ENCODE measurements around the gene ANKRD6.

ANKRD6 gene

DNA sequence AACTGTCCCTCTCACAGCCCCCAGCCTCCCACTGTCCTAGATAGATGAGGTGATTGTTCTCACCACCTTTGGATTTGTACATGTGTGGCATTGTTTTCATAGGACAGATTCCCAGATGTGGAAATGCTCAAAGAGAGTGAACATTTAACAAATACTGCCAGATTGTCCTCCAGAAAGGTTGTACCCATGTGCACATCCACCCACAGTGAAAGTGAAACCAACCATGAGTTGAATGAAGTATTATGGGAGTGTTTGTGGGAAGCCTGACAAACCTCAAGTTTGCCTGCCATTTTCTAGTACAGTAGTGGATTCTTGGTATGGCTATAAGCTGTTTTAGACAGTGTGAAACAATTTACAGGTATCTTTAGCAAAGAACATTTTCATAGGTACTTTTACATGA, 42.7 kb downstream of the ANKRD6 start:
- DNase-seq, result no peak

DNA sequence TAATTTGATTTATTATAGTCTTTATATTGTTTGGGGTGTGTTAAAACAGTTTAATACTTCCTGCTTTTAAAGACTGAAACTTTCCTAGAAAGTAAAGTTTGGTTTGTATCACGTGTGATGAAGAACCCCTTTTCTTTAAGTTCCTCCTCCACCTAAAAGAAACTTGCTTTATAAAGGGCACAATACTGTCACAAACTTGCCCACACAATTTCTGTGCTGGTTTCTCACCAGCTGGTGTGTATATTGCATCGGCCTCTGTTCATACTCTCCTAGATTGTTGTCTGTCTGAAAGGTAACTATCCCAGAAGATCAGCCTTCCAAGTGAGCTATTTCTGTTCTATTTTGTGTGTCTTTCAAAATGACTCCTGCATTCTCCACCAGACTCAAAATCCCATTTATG, 46.9 kb downstream of the ANKRD6 start:
- no peak for DNase-seq

DNA sequence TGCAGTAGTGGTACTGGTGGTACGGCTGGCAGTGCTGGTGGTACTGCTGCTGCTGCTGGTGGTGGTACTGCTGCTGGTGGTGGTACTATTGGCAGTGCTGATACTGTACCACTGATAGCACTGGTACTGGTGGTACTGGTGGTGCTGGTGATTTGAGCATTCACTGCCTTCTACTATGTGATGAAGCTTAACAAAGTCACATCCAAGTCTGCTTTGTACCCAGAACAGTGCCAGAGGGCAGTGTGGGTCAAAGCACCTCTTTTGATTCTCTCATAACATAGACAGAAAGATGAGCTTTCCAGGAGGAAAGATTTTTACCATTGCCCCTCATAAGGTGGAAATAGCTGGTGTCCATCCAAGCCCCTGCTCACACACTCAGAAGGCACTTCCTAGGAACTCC, 48.7 kb downstream of the ANKRD6 start:
- DNase-seq, result no peak

DNA sequence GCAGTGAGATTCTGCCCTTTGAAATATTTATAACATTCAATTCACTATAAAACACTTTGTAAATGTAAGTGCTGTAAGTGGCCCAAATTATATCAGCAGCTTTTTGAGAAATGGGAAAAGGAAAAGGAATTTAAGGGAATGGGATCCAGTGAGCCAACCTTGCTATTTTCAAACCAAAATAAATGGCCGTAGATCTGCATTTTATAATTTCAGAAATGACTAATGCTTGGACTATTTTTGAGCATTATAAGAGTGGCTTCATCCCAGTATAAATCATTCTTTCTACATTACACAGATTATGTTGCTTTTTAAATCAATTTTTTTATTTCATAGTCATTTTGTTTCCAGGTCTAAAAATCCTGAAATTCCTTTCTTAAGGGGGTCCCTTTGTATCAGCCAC, 49.2 kb downstream of the ANKRD6 start:
- no peak for DNase-seq

DNA sequence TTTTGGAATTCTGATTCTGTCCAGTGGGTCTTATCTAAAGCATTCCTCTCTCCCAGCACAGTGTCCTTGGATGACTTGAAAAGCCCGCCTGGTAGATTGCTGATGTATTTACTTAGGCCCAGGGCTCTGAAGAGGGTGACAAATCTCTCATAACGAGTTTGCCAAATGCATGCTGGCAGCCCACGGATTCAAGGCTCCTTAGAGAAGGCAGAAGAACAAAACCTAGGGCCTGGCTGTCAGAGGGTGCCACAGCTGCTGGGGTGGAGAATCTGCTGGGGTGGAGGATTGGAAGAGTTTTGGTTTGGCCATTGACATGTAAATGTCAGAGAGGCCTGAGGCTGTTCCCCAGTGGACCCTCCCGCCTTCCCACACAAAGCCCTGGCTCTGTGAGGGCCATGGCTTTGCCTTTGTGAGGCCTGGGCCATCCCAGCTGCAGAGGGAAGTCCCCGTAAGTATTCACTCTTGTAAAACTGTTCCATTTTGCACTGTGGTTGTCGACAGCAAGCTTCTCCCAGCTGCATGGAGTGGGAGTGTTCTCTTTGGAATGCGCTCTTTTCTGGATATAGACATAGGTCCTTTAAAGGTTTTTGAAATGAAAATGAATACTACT, 50.3 kb downstream of the ANKRD6 start:
- peak; percentile 39 for DNase-seq

DNA sequence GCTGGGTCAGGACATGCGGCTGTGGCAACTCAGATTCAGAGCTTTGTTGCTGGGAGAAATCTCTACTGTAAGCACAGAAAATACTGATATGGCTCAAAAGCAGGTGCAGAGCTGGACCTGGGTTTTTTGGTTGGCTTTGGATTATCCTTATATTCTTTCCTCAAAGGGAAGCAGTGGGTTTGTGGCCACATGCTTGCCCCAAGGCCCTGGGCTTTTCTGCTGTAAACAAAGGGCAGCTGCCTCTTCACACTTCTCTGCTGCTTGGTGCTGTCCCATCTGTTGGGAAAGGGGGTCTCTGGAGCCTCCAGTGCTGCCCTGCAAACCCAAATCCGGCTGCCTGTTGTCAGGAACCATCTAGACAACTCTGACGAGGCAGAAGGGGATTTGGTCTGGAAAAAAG, 52.4 kb downstream of the ANKRD6 start:
- no peak for DNase-seq

DNA sequence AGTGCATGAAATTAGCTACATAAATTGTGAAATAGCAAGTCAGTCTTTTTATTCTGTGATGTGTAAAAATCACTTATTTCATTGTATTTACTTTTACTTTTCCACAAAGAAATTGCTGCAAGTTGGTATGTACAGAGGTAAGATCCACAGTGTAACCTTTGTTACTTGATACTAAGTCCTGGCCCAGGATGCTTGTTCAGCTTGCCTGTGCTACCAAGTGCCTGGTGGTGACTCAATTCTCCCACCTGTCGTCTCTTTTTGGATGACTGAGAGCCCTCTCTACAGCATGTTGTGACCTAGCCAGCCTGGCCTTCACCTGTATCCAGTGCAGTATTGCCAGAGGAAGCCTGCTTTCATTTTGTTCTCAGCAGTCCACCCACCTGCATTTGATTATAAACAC, 54.9 kb downstream of the ANKRD6 start:
- no peak for DNase-seq

DNA sequence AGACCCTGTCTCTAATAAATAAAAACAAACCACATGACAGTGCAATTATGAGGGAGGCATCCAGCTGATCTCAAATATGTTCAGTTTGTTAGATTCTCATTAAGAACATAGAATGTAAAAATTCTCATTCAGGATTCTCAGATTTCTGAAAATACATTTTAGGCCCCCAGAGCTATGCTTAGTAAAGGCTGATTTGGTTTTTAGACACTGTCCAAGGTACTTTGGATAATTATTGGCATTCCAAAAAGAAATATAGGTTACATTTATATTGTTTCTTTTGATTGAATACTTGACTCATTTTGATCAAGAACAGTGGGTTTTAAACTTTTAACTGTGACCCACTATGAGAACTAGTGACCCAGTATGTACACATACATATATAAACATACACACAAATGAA, 55.5 kb downstream of the ANKRD6 start:
- no peak for DNase-seq

DNA sequence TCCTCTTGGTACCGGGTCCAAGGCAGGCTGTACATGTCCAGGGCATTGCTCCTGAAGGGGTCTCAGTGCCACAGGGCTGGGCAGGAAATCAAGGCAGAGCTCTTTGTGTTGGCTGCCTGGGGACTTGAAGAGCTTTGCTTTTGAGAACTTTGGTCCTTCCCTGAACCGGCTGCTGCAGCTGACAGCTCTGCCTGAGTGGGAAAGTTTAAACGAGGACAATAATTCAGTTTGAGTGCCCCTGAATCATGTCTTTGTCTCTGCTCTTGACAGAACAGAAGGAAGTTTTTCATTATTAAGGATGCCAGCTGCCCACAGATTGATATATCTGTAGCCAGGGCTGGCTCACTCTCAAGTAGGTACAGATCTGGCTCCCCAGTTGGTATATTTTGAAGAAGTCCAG, 56.1 kb downstream of the ANKRD6 start:
- peak; percentile 25 for DNase-seq

DNA sequence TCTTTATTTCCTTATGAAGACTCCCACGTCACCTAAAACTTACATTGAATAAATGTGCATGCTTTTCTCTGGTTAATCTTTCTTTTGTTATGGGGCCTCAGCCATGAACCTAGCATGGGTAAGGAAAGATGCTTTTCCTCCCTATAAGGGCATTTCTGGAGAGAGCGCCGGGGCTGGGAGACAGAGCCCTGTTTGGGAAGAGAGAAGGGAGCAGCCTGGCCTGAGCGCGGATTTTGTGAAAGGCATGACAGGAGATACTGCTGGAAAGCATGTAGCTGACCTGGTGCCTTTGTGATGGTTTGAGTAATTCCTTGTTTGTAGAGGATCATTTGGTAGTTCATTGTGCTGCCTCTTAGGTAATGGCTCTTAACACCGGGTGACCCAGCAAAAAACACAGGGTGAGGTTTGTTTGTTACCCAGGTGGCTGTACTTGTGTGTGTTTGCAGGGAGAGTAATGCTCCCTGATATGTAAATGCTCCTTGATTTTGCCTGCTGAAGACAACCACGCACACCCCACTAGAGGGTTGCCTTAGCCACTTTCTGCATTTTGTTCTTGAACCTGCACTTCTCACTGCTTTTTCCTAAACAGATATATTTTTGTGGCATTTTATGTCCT, 59.2 kb downstream of the ANKRD6 start:
- peak; percentile 86 for DNase-seq

DNA sequence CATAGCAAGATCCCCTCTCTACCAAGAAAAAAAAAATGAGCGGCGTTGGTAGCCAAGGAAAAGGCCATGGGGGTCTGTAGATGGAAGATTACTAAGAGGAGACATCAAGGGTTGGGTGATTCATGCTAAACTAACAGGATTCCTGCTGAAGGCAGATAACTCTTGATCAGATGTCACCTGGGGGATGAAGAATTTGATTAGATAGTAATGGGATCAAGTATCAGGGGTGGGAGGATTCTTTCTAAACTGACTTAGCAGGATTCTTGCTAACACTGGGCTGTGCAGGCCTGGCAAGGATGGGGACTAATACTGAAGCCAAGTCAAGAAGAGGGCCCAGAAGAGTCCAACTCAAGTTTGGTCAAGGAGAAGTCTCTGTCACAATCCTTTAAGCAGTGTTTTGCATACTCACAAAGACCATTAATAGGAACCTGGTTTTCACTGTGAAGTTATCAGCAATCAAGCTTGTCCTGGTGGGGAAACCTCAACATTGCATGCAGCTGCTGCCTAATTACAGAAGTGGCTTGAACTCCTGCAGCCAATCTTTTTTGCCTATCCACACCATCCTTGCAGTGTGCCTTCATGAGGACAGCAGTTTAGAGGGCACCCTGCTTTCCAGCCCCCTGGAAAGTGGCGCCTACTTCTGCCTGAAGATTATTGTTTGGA, 61.3 kb downstream of the ANKRD6 start:
- no peak for DNase-seq

DNA sequence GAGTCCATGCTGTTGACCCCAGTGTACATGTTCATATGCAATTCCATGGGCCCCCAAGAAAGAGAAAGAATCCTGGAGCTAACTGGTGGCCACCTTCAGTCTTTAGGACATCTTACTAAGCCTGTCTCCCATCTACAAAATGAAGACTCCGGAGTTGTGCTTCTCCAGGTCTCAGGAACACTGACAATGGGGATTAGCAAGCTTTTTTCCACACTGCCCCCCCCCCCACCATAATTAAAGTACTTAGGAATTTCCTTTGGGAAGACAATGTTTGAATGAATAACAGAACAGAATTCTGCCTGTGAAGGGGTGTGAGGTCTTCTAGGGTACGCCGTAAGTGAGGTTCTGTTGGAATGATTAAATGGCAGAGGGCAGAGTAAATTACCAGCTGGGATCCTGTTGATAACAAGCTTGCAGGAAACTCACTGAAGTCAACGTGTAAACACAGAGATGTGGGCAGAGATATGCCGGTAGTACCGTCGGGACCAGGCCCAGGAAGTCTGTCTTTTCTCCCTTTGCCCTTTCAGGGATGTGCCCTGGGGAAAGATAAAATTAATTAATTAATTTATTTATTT, 63.1 kb downstream of the ANKRD6 start:
- DNase-seq, result no peak

DNA sequence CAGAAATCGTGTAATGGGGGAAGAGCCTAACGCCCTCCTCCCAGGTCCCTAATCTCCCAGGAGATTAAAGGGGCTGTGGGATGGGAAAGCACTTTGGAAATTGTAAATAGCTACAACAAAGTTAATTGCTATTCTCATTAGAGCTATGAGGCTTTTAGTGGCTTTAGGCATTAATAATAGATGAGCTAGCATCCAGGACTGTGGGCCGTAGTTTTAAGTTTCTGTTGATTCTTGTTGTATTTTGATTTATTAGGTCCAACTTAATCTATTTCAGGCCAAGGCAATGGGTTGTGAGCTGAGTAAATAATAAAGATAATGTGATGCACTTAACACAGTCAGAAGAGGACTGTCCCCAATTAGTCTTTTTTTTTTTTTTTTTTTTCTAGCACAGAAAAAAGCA, 67.7 kb downstream of the ANKRD6 start:
- peak; percentile 80 for DNase-seq

DNA sequence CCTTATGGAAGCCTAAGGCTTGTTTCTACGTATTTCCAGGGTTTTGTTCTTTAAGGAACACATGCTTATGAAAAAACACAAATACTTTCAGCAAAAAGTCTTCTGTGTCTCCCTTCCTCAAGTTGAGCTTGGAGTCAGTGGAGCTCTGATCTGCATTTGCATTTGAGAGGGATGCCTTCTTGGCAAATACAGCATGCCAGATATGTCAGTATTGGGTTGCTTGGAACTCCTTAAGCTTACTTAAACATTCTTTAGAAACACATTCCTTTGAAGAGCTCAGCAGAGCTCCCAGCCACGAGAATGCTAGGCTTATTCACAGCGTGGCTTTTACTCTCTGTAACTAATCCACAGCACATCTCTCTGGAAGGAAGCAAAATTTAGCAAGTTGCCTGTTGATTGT, 68.3 kb downstream of the ANKRD6 start:
- no peak for DNase-seq

DNA sequence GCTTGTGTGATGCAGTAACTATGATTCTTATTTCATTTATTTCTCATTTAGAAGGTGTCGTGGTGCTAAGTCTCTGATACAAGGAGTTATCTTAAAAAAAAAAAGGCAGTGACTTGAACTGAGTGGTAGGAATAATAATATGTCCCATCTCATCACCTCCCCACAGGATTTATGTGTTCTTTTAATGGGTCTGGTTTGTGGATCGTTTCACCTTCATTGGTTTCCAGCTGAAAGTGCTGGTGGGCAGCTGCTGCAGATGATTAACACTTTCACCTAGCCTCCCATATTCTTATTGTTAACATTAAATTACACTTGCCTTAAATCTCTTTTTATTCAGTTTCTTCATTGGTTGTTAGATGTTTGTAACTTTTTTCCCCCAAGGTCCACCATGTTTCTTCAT, 68.8 kb downstream of the ANKRD6 start:
- no peak for DNase-seq

DNA sequence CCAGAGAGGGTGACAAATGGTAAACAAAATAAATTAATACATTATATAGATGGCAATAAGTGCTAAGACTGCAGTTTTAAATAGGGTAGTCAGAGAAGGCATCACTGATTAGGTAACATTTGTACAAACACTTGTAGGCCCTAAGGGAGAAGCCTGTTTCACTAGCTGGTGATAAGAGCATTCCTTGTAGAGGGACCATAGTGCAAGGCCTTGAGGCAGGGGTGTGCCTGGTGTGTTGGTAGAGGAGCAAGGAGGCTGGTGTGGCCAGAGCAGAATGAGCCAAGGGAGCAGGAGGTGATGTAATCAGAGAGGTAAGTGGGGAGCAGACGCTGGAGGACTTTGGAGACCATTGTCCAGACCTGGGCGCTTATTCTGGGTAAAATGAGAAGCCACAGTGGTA, 70.7 kb downstream of the ANKRD6 start:
- DNase-seq, result no peak

DNA sequence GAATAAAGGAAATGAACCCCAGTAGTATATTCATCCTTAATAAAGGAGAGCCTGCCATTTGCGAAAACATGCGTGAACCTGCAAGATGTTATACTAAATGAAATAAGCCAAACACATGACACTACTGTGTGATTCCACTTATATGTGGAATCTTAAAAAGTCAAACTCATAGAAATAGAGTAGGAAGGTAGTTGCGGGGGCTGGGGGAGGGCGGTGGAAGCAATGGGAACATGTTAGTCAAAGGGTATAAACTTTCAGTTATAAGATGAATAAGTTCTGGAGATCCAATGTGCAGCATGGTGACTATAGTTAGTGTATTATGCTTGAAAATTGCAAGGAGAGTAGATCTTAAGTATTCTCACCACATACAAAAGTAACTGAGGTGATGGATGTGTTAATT, 72.9 kb downstream of the ANKRD6 start:
- no peak for DNase-seq

DNA sequence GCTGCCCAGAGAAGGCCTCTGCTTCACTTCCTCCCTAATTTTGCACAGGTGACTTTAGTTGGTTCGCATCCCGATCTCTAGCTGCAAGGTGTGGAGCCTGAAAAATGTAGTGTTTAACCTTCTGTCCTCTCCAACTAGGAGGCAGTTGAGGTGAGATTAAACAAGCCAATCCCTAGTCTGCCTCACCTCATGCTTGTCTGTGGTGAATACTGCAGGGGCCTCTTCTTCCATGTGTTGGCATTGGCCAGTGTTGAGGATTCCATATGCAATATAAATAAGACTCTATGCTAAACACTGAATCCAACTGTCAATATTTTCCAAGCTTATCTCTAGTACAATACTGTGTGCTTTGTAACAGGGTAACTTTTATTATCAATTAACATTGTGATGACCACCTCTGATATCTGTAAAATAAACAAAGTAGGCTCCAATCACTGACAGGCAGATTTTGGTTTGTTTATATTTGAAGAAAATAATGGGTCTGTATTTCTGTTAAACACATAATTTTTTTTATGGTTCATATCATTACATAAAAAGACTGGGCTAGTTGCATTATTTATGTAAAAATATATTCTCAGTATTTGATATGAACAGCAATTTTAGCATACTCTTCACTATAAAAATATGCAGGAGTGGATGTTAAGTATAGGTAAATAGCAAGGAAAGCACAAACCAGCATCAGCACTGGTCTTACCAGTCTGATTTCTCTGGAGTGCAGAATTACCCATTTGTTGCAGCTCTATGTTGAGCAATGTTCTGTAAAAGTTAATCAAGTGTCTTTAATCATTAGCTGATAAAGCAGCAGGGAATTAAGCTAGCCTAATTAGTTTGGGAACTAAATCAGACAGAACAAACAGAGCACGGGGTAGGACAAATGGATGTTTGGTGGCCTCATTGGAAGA, 74.0 kb downstream of the ANKRD6 start:
- DNase-seq, result no peak

DNA sequence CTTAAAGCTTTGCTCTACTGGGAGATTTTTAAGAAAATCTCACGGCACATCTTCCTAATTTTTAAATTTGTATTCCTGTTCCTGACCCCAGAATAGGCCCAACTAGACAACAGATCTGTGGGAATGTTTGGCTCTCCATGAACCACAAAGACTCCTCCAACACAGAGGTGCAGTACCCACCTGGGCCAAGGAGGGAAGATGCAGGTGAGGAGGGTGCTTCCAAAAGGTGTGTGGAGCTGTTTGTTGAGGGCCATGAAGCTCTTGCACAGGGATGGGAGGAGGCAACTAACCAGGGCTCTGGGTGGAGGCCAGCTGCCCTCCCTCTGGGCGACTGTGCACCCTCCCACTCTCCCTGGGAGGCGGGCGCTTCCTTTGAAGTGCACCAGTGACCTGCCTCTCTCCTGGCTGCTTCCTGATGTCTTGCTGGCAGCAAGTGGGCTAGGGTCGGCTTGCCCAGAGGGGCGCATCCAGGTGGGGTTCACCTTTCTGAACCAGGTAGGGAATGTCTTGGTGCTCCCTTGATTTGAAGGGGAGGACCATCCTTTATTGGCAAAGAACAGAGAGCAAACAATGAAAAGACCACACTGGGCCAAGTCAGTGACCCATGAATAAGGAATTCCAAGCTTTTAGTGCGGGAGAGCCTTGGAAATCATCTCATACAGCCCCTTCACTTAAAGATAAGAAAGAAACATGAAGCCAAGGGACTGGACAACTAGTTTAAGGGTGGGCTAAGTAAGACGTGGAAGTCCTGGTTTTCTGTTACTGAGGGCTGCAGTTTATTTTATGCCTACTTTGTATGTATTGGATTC, 76.0 kb downstream of the ANKRD6 start:
- no peak for DNase-seq

DNA sequence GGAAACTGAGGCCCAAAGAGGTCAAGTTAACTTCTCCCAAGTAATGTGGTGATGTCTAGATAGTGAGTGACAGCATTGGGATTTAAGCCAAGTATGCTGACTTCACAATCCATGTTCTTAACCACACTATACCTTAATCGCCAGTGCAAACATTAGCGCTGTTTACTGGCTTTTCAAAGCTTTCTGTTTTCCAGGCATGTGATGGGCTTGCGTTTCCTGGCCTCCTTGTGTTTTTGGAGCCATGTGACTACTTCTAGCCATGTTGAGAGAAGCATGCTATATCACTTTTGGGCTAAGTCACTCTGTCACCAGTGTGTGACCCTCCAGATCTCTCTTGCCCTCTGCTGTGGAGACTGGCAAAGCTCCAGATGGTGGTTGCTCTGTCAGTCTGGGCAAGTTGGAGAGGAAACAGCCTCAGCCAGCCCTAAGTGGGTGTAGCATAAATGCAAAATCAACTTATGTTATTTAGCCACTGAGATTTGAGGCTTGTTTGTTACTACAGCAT, 76.9 kb downstream of the ANKRD6 start:
- DNase-seq, result no peak

DNA sequence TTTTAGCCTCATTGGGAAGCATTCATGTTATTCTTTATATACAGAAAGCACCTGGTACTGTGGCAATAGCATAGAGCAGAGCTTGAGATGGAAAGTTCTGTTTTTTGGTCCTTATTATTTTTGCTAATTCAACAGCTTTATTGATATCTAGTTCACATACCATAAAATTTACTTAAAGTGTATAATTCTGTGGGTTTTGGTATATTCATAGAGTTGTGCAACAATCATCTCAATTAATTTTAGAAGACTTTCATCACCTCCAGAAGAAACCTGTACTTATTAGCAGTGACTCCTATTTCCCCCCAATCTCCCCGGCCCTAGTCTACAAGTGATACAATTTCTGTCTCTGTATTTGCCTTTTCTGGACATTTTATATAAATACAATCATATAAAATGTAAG, 77.4 kb downstream of the ANKRD6 start:
- DNase-seq, result no peak

DNA sequence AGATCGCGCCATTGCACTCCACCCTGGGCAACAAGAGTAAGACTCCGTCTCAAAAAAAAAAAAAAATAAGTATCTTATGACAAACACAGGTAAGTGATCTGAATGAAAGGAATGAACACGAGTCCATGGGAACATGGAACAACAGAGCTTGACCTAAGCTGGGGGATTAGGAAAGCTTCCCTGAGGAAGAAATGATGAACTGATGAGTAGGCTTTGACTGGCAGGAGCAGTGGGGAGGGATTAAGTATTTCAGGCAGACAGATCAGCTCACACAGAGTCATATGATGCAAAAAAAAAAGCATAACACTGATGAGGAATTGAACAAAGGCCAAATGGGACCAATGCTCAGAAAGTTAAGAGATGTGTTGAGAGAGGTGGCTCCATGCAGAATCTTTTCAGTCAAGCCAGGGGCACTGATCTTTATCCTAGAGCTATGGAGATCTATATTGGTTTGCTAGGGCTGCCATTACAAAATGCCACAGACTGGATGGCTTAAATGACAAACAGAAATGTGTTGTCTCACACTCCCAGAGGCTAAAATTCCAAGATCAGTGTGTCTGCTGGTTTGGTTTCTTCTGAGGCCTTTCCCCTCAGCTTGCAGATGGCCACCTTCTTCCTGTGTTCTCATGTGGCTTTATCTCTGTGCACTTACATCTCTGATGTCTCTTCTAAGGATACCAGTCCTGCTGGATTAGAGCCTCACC, 85.6 kb downstream of the ANKRD6 start:
- DNase-seq, result no peak

All from NCI-H187 treated with DMSO at 0.1 percent for 48 hours (cell line).